NCI-H2196 (cell line): ENCODE results near the gene FPR1.
"Not testable (repeated sequence)": the region's sequence is repeated elsewhere in the genome, so short reads cannot be mapped to it uniquely, and the experiment has no call there.

Experiments
- DNase-seq: peaks from one replicate; lab custom pipeline; 2025; ENCODE audit not compliant: unreplicated experiment; lab: John Stamatoyannopoulos, UW

Gene FPR1

DNA sequence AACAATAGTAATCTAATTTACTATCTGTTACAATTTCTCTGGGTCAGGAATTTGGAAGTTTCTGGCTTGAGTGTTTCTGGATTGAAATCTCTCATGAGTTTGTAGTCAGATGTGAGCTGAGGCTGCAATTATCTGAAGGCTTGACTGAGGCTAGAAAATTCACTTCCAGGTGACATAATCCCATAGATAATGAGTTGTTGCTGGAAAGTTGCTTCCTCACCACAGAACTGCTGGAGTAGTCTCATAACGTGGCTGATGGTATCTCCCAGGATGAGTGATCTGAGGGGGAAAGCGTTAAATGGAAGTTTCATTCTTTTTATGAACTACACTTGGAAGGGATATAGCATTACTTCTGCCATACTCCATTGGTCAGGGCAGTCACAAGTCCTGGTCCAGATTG lies 28.0 kb upstream of the FPR1 start:
- DNase-seq: no peak

DNA sequence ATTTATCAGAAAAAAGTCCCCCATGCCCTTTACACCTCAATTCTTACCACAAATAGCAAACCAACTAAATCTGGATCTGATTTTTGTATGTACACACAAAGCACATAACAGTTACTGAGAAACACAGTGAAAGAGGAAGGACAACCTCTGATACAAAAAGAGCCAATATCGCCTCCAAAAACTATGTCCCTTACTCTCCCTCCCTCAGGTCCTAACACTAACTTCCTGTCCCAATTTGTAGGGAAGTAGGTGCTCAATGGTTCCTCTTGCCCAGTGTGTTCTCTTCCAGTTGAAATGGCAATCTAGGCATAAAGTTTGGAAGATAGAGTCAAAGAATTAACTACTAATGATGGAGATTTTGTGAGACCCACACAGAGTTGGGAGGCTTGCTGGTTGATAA lies 27.5 kb upstream of the FPR1 start:
- DNase-seq: no peak

DNA sequence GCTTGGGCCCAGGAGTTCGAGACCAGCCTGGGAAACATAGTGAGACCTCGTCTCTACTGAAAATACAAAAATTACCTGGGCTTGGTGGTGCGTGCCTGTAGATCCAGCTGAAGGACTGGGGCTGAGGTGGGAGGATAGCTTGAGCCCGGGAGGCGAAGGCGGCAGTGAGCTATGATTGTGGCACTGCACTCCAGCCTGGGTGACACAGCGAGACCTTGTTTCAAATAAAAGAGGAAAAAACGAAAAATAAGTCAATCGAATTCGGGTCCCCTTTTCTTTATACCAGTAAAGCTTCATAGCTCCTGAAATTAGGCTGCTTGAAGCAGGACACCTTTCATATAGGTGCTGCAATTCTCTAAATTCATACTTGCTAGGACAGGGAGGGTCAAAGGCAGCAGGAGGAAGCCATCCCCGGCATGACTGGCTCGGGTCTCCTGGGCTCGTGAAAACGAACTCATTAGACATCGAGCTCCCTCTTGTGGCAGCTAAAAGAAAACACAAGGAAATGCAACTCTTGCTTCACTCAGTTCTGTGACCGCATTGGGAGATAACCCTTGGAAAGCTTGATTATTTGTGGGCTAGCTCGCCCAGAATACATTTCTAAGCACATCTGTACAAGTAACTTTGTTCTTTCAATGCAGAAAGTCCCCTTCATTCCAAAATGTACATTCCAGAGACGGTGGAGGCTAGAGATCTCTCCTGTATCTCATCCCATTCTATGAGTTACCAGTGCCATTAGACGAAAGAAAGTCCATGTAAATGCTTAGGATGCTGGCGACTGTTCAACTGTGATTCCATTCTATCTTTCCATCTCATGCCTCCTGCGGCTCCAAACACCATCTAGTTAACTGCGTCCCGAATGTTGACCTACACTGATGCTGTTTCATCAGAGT lies 26.1 kb upstream of the FPR1 start:
- peak; percentile 75 for DNase-seq

DNA sequence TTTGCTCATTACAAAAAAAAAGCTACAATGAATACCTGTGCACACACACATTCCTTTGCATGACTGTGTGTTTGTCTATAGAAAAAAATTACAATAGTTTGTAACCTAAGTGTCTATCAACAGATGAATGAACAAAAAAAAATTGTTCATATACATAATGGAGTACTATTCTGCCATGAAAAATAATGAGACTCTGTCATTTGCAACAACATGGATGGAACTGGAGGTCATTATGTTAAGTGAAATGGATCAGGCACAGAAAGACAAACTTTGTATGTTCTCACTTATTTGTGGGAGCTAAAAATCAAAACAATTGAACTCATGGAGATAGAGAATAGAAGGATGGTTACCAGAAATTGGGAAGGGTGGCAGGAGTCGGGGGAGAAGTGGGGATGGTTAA lies 24.9 kb upstream of the FPR1 start:
- DNase-seq: not testable (repeated sequence)

DNA sequence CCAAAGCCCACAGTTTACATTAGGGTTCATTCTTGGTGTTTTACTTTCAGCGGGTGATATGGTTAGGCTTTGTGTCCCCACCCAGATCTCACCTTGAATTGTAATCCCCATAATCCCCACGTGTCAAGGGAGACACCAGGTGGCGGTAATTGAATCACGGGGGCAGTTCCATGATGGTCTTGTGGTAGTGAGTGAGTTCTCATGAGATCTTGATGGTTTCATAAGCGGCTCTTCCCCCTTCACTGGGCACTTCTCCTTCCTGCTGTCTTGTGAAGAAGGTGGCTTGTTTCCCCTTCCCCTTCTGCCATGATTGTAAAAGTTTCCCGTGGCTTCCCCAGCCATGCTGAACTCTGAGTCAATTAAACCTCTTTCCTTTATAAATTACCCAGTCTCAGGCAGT lies 21.3 kb upstream of the FPR1 start:
- no peak for DNase-seq

DNA sequence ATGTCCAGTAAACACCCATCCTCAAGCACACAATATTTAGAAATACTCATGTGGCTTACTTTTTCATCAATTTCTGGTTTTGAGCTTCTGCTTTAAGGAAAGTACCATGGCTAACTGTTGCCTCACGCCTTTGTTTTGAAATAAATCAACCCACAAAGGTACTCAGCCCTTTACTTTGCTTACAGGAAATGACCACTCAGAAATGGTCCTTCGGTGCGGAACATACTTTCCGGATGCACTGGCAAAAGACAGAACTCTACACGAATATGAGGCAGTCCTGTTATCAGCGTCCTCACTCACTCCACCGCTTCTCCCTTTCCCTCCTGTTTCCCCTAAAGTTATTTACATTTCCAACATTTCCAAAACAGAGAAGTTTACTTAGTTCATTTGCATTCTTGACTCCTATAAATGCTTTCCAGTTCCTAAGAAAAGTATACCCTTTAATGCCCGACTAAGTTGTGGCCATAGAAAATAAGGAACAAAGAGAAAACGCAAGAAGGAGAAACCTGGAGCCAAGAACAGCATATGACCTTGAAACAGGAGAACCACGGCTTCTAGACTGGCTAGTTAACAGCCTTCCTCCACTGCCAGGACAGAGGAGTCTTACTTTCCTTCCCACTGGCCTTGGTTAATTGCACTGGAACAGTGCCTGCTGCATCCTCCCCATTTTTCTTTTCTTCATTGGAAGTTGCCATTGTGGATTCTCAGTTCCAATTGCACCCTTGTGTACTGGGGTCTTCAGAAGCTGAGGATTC lies 19.9 kb upstream of the FPR1 start:
- no peak for DNase-seq

DNA sequence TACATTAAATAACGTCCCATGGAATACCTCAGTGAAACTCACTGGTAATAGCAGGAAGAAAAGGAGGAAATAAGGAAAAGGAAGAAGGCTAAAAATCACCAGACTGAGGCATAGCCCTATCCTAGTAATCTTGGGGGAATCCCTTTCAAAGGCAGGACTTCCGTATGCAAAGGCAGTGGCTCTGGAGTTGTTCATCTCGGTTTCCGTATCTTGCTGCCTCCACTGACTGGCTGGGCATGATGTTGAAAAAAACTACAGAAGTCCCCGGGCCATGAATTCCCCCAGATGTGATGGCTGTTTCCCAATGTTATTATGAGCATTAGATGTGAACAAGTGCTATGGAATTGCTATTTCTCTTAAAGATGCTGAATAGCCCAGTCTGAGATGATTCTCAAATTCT lies 14.8 kb upstream of the FPR1 start:
- no peak for DNase-seq

DNA sequence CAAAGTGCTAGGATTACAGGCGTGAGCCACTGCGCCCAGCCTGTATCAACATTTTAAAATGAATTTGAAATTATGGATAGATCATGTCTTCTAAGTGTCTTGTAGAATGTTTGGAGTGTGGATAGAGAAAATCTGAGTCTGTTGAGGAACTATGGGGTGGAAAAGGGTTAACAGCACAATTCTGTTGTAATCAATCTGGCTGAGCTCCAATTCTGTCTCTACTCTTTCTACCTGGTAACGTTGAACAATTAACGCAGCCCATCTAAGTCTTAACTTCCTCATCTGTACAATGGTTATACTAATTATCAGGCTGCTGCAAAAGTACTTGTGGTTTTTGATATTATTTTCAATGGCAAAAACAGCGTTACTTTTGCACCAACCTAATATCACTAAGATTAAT lies 13.4 kb upstream of the FPR1 start:
- no peak for DNase-seq

DNA sequence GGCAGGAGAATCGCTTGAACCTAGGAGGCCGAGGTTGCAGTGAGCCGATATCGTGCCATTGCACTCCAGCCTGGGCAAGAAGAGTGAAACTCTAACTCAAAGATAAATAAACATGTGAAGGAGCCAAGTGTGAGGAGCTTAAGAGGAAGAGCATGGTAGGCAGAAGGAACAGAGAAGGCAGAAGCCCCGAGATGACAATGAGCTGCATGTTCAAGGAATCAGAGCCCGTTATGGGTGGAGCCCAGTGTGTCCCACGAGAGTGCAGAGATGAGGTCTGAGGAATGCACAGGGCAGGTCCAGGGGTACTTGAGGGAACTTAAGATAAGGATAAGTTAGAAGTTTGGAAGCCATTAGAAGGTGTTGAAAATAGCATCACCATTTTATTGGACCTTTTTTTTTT lies 10.0 kb upstream of the FPR1 start:
- no peak for DNase-seq

DNA sequence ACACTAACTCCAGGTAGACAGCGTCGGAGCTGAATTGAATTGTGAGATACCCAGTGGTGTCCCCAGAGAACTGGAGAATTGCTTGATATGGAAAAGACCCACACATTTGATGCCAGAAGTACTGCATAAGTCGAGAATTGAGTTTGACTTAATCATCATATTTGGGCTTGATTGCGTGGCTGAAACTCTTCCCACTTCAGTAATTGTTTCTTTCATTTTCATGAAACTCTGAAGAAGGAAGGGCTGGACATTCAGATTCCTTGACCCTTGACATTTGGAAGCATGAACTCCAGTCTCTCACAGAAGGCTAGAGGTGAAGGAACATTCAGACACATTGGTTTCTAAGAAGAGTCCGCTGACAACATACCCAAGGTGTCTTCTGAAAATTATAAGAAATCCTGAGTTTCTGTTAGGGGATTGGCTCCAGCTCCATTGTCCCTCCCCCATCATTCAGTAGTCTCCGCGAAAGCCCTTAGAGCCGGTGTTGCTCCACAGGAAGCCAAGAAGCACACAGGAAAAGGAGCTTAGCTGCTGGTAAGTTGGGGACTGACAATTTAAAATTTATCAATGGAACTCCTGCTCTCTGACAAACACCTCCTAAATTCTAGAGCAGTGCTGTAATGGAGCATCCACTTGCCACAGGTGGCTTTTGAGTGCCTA lies 9.1 kb upstream of the FPR1 start, which contains the start of gene FPR2:
TSS of gene FPR2 (plus strand) at position 484 of the 660 bp plus-strand sequence. CDS start 7,479 bp downstream, outside the sequence.
- DNase-seq: no peak

DNA sequence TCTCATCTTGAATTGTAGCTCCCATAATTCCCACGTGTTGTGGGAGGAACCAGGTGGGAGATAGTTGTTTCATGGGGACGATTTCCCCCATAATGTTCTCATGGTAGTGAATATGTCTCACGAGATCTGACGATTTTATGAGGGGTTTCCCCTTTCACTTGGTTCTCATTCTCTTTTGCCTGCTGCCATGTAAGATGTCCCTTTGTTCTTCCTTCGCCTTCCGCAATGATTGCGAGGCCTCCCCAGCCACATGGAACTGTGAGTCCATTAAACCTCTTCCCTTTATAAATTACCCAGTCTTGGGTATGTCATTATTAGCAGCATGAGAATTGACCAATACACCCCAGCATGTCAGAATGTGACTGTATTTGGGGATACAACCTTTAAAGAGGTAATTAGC lies 3.9 kb upstream of the FPR1 start:
- DNase-seq: no peak

DNA sequence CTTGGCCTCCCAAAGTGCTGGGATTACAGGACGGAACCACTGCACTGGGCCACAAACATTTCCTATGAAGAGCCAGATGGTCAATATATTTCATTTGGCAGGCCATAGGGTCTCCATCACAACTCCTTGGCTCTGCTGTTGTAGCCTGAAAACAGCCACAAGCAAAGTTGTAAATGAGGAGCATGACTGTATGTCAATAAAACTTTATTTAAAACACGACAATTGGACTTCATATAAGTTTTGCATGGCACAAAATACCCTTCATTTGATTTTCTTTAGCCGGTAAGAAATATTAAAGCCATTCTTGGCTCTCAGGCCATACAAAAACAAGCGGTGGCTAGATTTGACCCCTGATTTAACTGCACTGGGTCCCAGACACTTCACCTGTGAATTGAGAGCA lies 3.1 kb upstream of the FPR1 start:
- DNase-seq: no peak

DNA sequence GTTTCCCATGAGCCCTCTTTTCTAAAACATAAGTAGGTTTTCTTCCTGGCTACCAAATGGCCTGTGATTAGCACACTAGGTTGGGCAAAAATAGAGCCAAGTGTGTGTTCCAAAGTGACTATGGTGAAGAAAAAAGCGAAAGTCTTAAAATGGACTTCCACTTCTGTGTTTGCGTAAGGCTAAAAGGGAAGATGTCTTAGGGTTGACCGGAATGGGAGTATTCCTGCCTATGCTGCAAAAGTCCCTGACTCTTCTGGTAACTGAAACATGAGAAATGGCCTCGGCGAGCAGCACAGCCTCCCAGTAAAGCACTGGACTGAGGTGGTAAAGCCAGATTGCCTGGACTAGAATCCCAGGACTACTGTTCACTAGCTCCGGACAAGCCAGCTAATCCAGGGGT lies 2.4 kb upstream of the FPR1 start:
- no peak for DNase-seq

DNA sequence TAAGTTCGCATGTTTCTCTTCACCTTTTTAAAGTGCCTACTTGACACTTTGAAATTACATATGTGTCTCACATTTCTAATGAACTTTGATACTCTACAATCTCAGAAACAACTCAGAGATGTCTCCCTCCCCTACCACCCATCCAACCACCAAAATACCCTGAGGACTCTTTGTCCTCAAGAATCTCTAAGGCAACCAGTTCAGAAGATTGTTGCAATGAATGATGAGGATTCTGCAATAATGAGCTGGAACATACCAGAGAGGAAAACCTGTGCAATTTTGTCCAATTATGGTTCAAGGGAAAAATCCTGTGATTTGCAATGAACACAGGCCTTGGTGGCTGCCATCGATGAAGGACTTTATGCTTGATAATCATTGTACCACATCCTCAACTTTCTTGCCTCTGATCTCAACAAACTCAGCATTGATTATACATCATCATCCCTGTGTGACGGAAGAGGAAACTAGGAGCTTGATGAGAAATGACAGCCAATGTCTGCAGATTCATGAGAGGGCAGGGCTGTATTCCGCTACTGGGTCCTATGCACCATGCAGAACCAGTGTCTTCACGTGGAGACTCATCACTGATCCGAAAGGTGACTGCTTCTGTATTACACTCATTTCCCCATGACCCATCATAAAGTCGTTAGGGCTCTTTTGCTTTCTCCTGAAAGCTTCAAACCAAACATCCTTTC lies 1.1 kb downstream of the FPR1 start:
- DNase-seq: no peak

DNA sequence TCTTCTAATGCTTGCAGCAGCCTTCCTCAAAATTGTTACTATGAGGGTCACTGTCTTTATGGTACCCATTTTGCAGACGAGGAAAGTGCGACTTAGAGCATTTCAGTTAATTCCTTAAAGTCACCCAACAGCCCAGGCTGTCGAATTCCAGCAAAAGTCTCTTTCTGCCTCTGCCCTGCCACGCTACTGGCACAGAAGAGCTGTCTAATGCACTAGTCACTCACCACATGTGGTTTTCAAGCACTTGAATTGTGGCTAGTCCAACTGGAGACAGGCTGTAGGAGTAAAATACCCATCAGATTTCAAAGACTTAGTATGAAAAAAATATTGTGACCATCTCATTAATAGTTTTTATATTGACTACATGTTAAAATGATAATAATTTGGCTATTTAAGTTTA lies 1.7 kb downstream of the FPR1 start:
- DNase-seq: no peak

DNA sequence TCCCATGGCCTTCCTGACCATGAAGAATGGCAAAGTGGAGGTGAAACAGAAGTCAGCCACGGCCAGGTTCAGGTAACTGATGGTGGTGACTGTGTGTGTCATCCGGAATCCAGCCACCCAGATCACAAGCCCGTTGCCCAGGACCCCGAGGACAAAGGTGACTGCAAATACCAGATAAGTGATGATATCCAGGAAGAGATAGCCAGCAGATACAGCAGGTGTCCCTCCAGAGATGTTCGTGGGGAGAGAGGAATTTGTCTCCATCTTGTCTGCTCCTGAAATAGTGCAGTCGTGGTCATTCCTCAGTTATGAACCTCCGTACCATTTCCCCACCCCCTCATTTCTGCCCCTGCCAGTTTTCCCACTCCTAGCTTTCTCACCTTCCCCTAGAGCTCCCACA lies 4.9 kb downstream of the FPR1 start:
- no peak for DNase-seq

DNA sequence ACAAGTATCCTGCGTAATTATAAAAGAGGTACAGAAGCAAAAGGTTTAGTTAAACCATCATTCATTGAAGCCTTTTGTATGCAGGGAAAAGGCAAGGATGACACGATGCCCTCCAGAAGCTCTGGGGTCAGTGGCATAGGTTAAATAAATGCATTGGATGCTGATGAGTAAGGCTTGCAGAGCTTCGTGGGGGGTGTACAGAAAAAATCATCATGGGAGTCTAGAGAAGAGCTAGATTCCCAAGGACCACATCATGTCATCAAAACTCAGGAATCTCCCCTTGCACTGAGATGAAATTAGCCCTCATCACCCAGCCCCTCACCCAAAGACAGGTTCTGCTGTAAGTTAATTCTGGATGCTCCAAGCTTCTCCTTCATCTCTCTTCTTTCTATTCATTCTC lies 8.3 kb downstream of the FPR1 start:
- DNase-seq: no peak

DNA sequence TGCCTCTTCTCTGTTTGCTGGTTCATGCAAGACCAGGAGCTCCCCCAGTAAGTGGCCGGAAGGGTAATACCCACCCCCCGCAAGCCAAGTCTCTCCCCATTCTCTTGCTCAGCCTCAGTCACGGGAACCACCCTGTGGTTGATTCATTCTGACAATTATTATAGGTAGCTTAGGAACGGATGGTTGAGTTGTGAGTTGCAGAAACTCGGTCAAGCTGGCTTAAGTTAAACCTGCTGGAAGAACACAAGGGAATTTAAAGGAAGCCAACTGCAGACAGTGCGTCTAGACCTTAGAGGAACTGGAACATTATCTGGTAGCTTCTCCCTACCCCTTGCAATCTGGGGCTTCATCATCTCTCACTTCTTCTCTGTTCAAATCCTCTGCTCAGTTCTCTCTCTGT lies 8.9 kb downstream of the FPR1 start:
- DNase-seq: no peak

DNA sequence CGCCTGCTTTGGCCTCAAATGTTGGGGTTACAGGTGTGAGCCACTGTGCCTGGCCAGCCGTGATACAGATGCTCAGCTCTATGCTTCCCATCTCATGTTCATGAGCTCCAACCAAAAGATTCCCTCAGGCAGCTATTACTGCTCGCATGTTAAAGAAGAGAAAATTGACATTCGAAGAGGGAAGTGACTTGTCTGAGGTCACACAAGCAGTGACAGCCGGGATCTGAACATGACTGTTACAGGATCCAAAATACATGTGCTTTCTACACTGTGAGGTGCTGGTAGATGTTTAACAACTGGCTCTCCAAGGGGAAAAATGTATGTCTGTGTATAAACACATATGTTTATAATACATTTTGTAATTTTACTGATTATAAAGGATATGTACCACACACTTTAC lies 11.3 kb downstream of the FPR1 start:
- DNase-seq: no peak

DNA sequence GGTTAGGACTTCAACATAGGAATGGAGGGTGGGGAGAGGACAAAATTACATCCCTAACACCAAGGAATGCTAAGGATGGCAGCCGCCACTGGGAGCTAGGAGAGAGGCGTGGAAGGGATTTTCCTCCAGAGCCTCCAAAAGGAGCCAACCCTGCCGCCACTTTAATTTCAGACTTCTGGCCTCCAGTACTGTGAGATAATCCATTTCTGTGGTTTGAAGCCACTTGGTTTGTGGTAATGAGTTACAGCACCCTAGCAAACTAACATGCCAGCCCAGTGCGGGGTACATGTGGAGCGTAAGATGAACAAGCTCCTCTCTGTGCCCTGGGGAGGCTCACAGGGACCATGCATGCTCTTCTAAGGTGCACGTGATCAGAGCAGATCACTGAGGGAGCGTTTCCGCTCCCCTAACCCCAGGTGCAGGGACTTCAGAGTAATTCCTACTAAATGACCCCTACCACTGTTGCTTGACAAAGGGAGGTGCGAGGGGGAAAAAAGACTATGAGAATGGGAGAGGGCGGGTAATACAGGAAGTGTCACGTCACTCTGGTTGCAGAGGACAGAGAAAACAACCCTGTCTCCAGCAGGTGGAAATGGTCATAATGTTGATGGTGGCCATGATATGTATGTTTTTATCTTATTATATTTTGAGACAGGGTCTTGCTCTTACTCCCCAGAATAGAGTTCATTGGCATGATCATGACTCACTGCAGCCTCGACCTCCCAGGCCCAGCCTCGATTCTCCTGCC lies 12.0 kb downstream of the FPR1 start:
- no peak for DNase-seq

DNA sequence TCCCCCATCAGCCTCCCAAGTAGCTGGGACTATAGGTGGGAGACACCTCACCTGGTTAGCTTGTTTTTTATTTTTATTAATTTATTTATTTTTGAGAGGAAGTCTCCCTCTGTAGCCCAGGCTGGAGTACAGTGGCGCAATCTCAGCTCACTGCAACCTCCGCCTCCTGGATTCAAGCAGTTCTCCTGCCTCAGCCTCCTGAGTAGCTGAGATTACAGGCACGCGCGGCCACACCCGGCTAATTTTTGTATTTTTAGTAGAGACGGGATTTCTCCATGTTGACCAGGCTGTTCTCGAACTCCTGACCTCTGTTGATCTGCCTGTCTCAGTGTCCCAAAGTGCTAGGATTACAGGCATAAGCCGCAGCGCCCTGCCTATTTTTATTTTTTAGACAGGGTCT lies 13.2 kb downstream of the FPR1 start:
- not testable (repeated sequence) for DNase-seq
